H1 (cell line): ENCODE results near the gene LAX1. TPM values are rescaled to one million over a fixed set of nuclear protein-coding genes. Genes with fewer than 3 reads are reported as not detected.

Experiments used
- CTCF ChIA-PET: fragments of 300-600 bp; sonication (Branson Sonifier 250); formaldehyde crosslinking; loops from one replicate; lab custom pipeline; 2021; ENCODE audit not compliant: partially characterized antibody; lab: Charles Lee
- POLR2A ChIA-PET: fragments of 300-600 bp; sonication (Branson Sonifier 250); formaldehyde crosslinking; loops from one replicate; lab custom pipeline; 2021; ENCODE audit warnings: inconsistent platforms; ENCODE audit not compliant: partially characterized antibody; lab: Charles Lee
- DNase-seq, 2 experiments: peaks; one replicate each; pipeline versions ENCODE4 v3.0.0 to v3.0.0-alpha.2; 2010 to 2022; ENCODE audit warnings: low spot score in 2 of 2, low read depth in 1 of 2, mixed read lengths in 1 of 2
- FAIRE-seq: peaks from 2 replicates; lab custom pipeline; 2011; peaks lifted over from hg19 to GRCh38; lab: Jason Lieb, UNC
- H2AFZ ChIP-seq: 2 replicates; pipeline ENCODE4 v1.8.1; 2012; ENCODE audit warnings: low read length, inconsistent platforms
- H2AK5ac ChIP-seq: 2 replicates; pipeline ENCODE4 v1.6.1; 2013; ENCODE audit warnings: low read depth, low read length
- H2BK120ac ChIP-seq: replicated peaks from 2 replicates; pipeline ENCODE3; 2013; ENCODE audit warnings: low read depth, low read length, inconsistent platforms
- H2BK12ac ChIP-seq: 2 replicates; pipeline ENCODE4 v1.6.1; 2013; ENCODE audit warnings: low read depth, low read length
- H2BK15ac ChIP-seq: 2 replicates; pipeline ENCODE4 v1.6.1; 2013; ENCODE audit warnings: low read length
- H2BK20ac ChIP-seq: 2 replicates; pipeline ENCODE4 v1.6.1; 2013; ENCODE audit warnings: low read length
- H2BK5ac ChIP-seq: 2 replicates; pipeline ENCODE4 v1.6.1; 2013; ENCODE audit warnings: low read depth, low read length
- H3K14ac ChIP-seq: 2 replicates; pipeline ENCODE4 v1.6.1; 2013; ENCODE audit warnings: inconsistent platforms; ENCODE audit not compliant: insufficient read length
- H3K18ac ChIP-seq: 2 replicates; pipeline ENCODE4 v1.6.1; 2013; ENCODE audit warnings: low read length; ENCODE audit errors: extremely low read depth
- H3K23ac ChIP-seq: 2 replicates; pipeline ENCODE4 v1.6.1; 2013; ENCODE audit warnings: inconsistent platforms; ENCODE audit not compliant: insufficient read length
- H3K23me2 ChIP-seq: 2 replicates; pipeline ENCODE4 v1.6.1; 2013; ENCODE audit warnings: low read depth, low read length
- H3K27ac ChIP-seq: 2 replicates; pipeline ENCODE4 v1.6.1; 2011; ENCODE audit warnings: low read depth, low read length, inconsistent platforms
- H3K27me3 ChIP-seq, 4 experiments: replicated peaks in 1 of 4; 1 replicate in 1 of 4; 2 replicates in 3 of 4; pipeline versions ENCODE4 v1.6.1 to v1.8.1; 2011 to 2013; ENCODE audit warnings: low read length in 3 of 4, mild to moderate bottlenecking in 3 of 4, inconsistent platforms in 2 of 4, mixed read lengths in 2 of 4, moderate library complexity in 1 of 4; ENCODE audit not compliant: control insufficient read depth in 3 of 4, insufficient read depth in 3 of 4; ENCODE audit errors: extremely low read depth in 1 of 4
- H3K36me3 ChIP-seq, 4 experiments: 2 replicates each; pipeline versions ENCODE4 v1.6.1 to v1.8.1; 2011 to 2013; ENCODE audit warnings: mild to moderate bottlenecking in 4 of 4, low read length in 3 of 4, moderate library complexity in 2 of 4, control low read depth in 1 of 4, inconsistent platforms in 1 of 4; ENCODE audit not compliant: insufficient read depth in 4 of 4, control insufficient read depth in 2 of 4
- H3K4ac ChIP-seq: replicated peaks from 2 replicates; pipeline ENCODE3; 2013; ENCODE audit warnings: low read length, low read depth, mixed read lengths, inconsistent platforms; ENCODE audit not compliant: insufficient read length
- H3K4me1 ChIP-seq, 4 experiments: replicated peaks in 1 of 4; 1 replicate in 1 of 4; 2 replicates in 3 of 4; pipeline versions ENCODE4 v1.6.1 to v1.8.1; 2011 to 2013; ENCODE audit warnings: low read length in 3 of 4, inconsistent platforms in 2 of 4, mixed read lengths in 1 of 4; ENCODE audit not compliant: insufficient read depth in 4 of 4, control insufficient read depth in 3 of 4
- H3K4me2 ChIP-seq, 2 experiments: 2 replicates each; pipeline versions ENCODE4 v1.6.1 to v1.8.1; 2011 to 2013; ENCODE audit warnings: low read depth in 2 of 2, low read length in 2 of 2, control low read depth in 1 of 2, inconsistent platforms in 1 of 2, mild to moderate bottlenecking in 1 of 2; ENCODE audit not compliant: insufficient read depth in 1 of 2
- H3K4me3 ChIP-seq, 4 experiments: fragments of 200-600, 300-600 bp in 1 of 4; sonication (generic), shearing (Covaris generic), sonication (Bioruptor Twin) in 1 of 4; 2 replicates each; pipeline versions ENCODE4 v1.5.1 to v1.8.1; 2011 to 2016; ENCODE audit warnings: low read length in 4 of 4, low read depth in 3 of 4, control low read depth in 2 of 4, inconsistent platforms in 2 of 4, mild to moderate bottlenecking in 2 of 4, mixed read lengths in 1 of 4, moderate library complexity in 1 of 4; ENCODE audit not compliant: insufficient read depth in 2 of 4; ENCODE audit errors: extremely low read depth in 1 of 4
- H3K56ac ChIP-seq: replicated peaks from 2 replicates; pipeline ENCODE3; 2013; ENCODE audit warnings: low read depth, mild to moderate bottlenecking, mixed read lengths, low read length, inconsistent platforms; ENCODE audit not compliant: insufficient read length
- H3K79me1 ChIP-seq: 2 replicates; pipeline ENCODE4 v1.6.1; 2013; ENCODE audit warnings: low read depth, low read length, control low read depth
- H3K79me2 ChIP-seq, 2 experiments: 2 replicates each; pipeline versions ENCODE4 v1.6.1 to v1.8.1; 2012 to 2013; ENCODE audit warnings: low read length in 2 of 2, mild to moderate bottlenecking in 2 of 2, inconsistent platforms in 1 of 2; ENCODE audit not compliant: insufficient read depth in 2 of 2, control insufficient read depth in 1 of 2
- H3K9ac ChIP-seq, 4 experiments: replicated peaks in 1 of 4; 1 replicate in 1 of 4; 2 replicates in 3 of 4; pipeline versions ENCODE4 v1.6.1 to v1.8.1; 2011 to 2013; ENCODE audit warnings: low read depth in 3 of 4, low read length in 3 of 4, control low read depth in 2 of 4, mild to moderate bottlenecking in 2 of 4, moderate library complexity in 2 of 4, inconsistent platforms in 1 of 4; ENCODE audit errors: extremely low read depth in 1 of 4
- H3K9me3 ChIP-seq, 2 experiments: 2 replicates each; pipeline versions ENCODE4 v1.6.1 to v1.8.1; 2012 to 2013; ENCODE audit warnings: mild to moderate bottlenecking in 2 of 2, moderate library complexity in 2 of 2, control low read depth in 1 of 2, inconsistent platforms in 1 of 2, low read depth in 1 of 2, low read length in 1 of 2, mixed read lengths in 1 of 2; ENCODE audit not compliant: insufficient read depth in 2 of 2
- H4K20me1 ChIP-seq, 2 experiments: replicated peaks in 1 of 2; 2 replicates each; pipeline versions ENCODE3 to v1.8.1; 2011 to 2013; ENCODE audit warnings: inconsistent platforms in 2 of 2, low read length in 2 of 2, mild to moderate bottlenecking in 1 of 2; ENCODE audit not compliant: insufficient read depth in 2 of 2, control insufficient read depth in 1 of 2
- H4K5ac ChIP-seq: 2 replicates; pipeline ENCODE4 v1.6.1; 2013; ENCODE audit warnings: low read length, low read depth, mixed read lengths, inconsistent platforms; ENCODE audit not compliant: insufficient read length
- H4K8ac ChIP-seq: 2 replicates; pipeline ENCODE4 v1.8.0; 2013; ENCODE audit warnings: mild to moderate bottlenecking, moderate library complexity, low read length, inconsistent platforms; ENCODE audit not compliant: insufficient read depth; ENCODE audit errors: extremely low read depth
- H4K91ac ChIP-seq: replicated peaks from 2 replicates; pipeline ENCODE3; 2013; ENCODE audit warnings: low read length, mixed read lengths, inconsistent platforms; ENCODE audit not compliant: insufficient read length
- JUN ChIP-seq: IDR thresholded peaks from 2 replicates; pipeline ENCODE4 v1.6.1; 2011; ENCODE audit warnings: low read depth, mild to moderate bottlenecking, improper control_type of control experiment, low read length
- JUND ChIP-seq: IDR thresholded peaks from 2 replicates; pipeline ENCODE4 v1.6.1; 2011; ENCODE audit warnings: mild to moderate bottlenecking, improper control_type of control experiment, low read length
- KDM5A ChIP-seq: fragments of 200-600 bp; IDR thresholded peaks from 2 replicates; pipeline ENCODE4 v1.7.1; 2012; ENCODE audit warnings: mild to moderate bottlenecking, low read length, inconsistent platforms, mixed read lengths
- NRF1 ChIP-seq: IDR thresholded peaks from 2 replicates; pipeline ENCODE4 v1.6.1; 2011; ENCODE audit warnings: mild to moderate bottlenecking, low read depth, low read length, improper control_type of control experiment
- POLR2AphosphoS5 ChIP-seq: IDR thresholded peaks from 2 replicates; pipeline ENCODE4 v1.6.1; 2011; ENCODE audit warnings: low read depth, low read length
- WGBS, 2 experiments: shearing (Covaris generic) in 1 of 2; methylation state at CpG; one replicate each; pipeline versions ENCODE4 v1.1.6 to v1.1.7; 2013 to 2015; ENCODE audit warnings: low lambda C conversion rate in 2 of 2, mixed read lengths in 2 of 2, inconsistent platforms in 1 of 2, low coverage in 1 of 2, missing lambda C conversion rate in 1 of 2; ENCODE audit not compliant: insufficient replicate concordance in 2 of 2, insufficient coverage in 1 of 2, insufficient read length in 1 of 2; ENCODE audit errors: extremely low coverage in 1 of 2, missing lambda C conversion rate in 1 of 2; 5-methylcytosine and 5-hydroxymethylcytosine counted together
- polyA plus RNA-seq, 7 experiments: library from polyadenylated mRNA; depleted of rRNA in 3 of 7; stranded (reverse) in 5 of 7; unstranded in 2 of 7; fragments of >200 nt in 5 of 7; fragments of 200-250 nt in 2 of 7; gene quantifications; 1 replicate in 5 of 7; 2 replicates in 1 of 7; 4 replicates in 1 of 7; pipeline versions ENCODE4 v1.2.1 to v1.2.3, GENCODE V29; 2011 to 2013; ENCODE audit warnings: missing spikeins in 2 of 7, mixed read lengths in 2 of 7
- total RNA-seq: library from RNA; stranded (reverse); fragmentation: NEBNext Ultra II Directional; extraction: Animal tissue kit (Norgen Biotek cat#: 25700); gene quantifications from 2 replicates; pipeline ENCODE4 v1.2.1, GENCODE V29; 2021

The LAX1 gene
- total and polyA plus RNA-seq, 2 of the 8 experiments (the other 6 are each of a cell fraction or from before 2014, with no cell fraction given), result 0.11 TPM; not detected in 1

DNA sequence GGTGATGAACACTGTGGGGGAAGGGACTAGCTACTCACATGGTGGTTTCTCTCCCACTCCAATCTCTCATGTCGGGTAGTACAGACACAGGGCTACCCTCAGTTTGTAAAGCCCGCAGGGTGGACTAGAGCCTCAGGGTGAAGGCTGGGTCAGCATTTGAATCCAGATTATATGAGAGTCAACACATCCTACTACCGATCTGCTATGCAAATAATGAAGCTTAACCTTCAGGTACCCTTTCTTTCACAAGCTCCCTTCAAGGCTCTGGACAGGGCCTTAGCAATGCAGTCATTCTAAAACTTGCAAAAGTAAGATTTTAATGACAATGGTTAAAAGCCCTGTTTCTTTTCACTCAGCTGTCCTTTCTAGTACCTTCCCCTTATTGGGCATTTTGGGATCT is 25.0 kb downstream of the LAX1 start:
- no peak overlapping the region for H3K14ac ChIP-seq
- no peak overlapping the region for H3K27ac ChIP-seq
- H3K79me2 ChIP-seq, result no peaks in the 10 kb centered on the region
- H2BK15ac ChIP-seq, result peak overlapping the region; percentile 67; the same call in 1 of the 2 replicates
- H4K5ac ChIP-seq, result no peak overlapping the region
- H3K9me3 ChIP-seq, result no peaks in the 10 kb centered on the region
- peak overlapping the region; percentile 36 to 49; a peak in 3 of 4 replicates for H3K4me2 ChIP-seq
- H2BK12ac ChIP-seq, result peak overlapping the region; percentile 95
- peak overlapping the region; percentile 89; the same call in 1 of the 2 replicates for H2AK5ac ChIP-seq
- no peaks in the 10 kb centered on the region for H3K27me3 ChIP-seq
- TF ChIP-seq JUN, result no peak
- TF ChIP-seq KDM5A, result no peak
- TF ChIP-seq POLR2AphosphoS5, result no peak
- TF ChIP-seq NRF1, result no peak
- TF ChIP-seq JUND, result no peak
- no peak overlapping the region for H3K56ac ChIP-seq
- no peak overlapping the region for H3K4me3 ChIP-seq
- no peak overlapping the region for H4K91ac ChIP-seq
- WGBS, 2 experiments, result 56% methylated on average over 3 of the region's 3 CpGs; no CpG with 5 or more reads in 1 of the 2 experiments
- POLR2A ChIA-PET, result interaction anchor here (2.3 kb wide), 1 partner anchor 10 kb away, joined by 7 read pairs; no protein-coding TSS in a partner anchor
- no peak overlapping the region for H3K9ac ChIP-seq
- H2BK5ac ChIP-seq, result peak overlapping the region; percentile 83; the same call in 1 of the 2 replicates
- no peak overlapping the region for H2BK120ac ChIP-seq
- H3K4ac ChIP-seq, result no peak overlapping the region
- no peak overlapping the region for H3K23ac ChIP-seq
- no peak for DNase-seq
- H2AFZ ChIP-seq, result peak overlapping the region; percentile 63; the same call in 1 of the 2 replicates
- H2BK20ac ChIP-seq, result peak overlapping the region; percentile 77; the same call in 1 of the 2 replicates
- H3K79me1 ChIP-seq, result no peaks in the 10 kb centered on the region
- no peaks in the 10 kb centered on the region; the same call in 1 of the 2 replicates for H3K23me2 ChIP-seq
- H4K8ac ChIP-seq, result no peak overlapping the region
- peaks cover 2 to 9% (median 4%) of the 10 kb centered on the region in 4 experiments; a peak in 5 of 7 replicates for H3K4me1 ChIP-seq
- FAIRE-seq, result no peak
- no peaks in the 10 kb centered on the region for H3K36me3 ChIP-seq
- no peak overlapping the region; the same call in 1 of the 2 replicates for H3K18ac ChIP-seq
- CTCF ChIA-PET, result no interaction called here
- no peaks in the 10 kb centered on the region for H4K20me1 ChIP-seq
